ENCODE measurements around the gene ANGPTL4. TPM values are rescaled to one million over a fixed set of nuclear protein-coding genes. Genes with fewer than 3 reads are reported as not detected.
A peak's percentile ranks its signal among the peaks of the same experiment; 100 is the strongest.

Gene ANGPTL4
- total and polyA plus RNA-seq, 2 of the 13 experiments (the other 11 are each of a cell fraction or from before 2014, with no cell fraction given) = 0.80 to 21.7 TPM

- TF ChIP-seq ZFP91 (CRISPR knock-in tag; IDR thresholded peaks at IDR 0.05; ENCODE audit: borderline replicate concordance) (peak; percentile 87), ZNF296 (CRISPR knock-in tag; conservative IDR thresholded peaks at IDR 0.05) (no peak), JUNB (CRISPR knock-in tag; IDR thresholded peaks at IDR 0.05; ENCODE audit: borderline replicate concordance) (no peak), SIN3A (IDR thresholded peaks at IDR 0.05; ENCODE audit: borderline replicate concordance, low read depth, low read length) (no peak; the same call in 1 of the 2 replicates), POGZ (CRISPR knock-in tag; IDR thresholded peaks at IDR 0.05) (peak; percentile 90), RFXAP (CRISPR knock-in tag; IDR thresholded peaks at IDR 0.05; ENCODE audit: borderline replicate concordance) (peak; percentile 68; the same call in 1 of the 2 replicates), HNRNPLL (IDR thresholded peaks at IDR 0.05; ENCODE audit: low read depth, low read length, poor library complexity, severe bottlenecking) (peak; percentile 55), ZNF12 (CRISPR knock-in tag; IDR thresholded peaks at IDR 0.05) (no peak), YEATS4 (CRISPR knock-in tag; IDR thresholded peaks at IDR 0.05; ENCODE audit: borderline replicate concordance) (peak; percentile 89), SALL1 (CRISPR knock-in tag; IDR thresholded peaks at IDR 0.05) (peak; percentile 76; the same call in 1 of the 2 replicates), ZNF329 (CRISPR knock-in tag; IDR thresholded peaks at IDR 0.05; ENCODE audit: low read depth) (0 out of 2 replicates have a peak, but pooled peaks have one; percentile 28), CAMTA2 (CRISPR knock-in tag; IDR thresholded peaks at IDR 0.05; ENCODE audit: borderline replicate concordance) (0 out of 2 replicates have a peak, but pooled peaks have one; percentile 55), ZNF510 (CRISPR knock-in tag; IDR thresholded peaks at IDR 0.05; ENCODE audit: low read depth) (peak; percentile 38; the same call in 1 of the 2 replicates), EHMT2 (IDR thresholded peaks at IDR 0.05; ENCODE audit: borderline replicate concordance, low read depth, low read length) (no peak), ETV5 (CRISPR knock-in tag; IDR thresholded peaks at IDR 0.05; ENCODE audit: borderline replicate concordance) (peak; percentile 30; the same call in 1 of the 2 replicates), CENPBD1 (CRISPR knock-in tag; IDR thresholded peaks at IDR 0.05; ENCODE audit: borderline replicate concordance, low read depth) (no peak; the same call in 1 of the 2 replicates), MNT (IDR thresholded peaks at IDR 0.05) (peak; percentile 47; the same call in 1 of the 2 replicates), ZSCAN31 (CRISPR knock-in tag; IDR thresholded peaks at IDR 0.05; ENCODE audit: low read depth) (peak; percentile 88), KDM4B (CRISPR knock-in tag; IDR thresholded peaks at IDR 0.05) (no peak; the same call in 1 of the 2 replicates), ZNF549 (CRISPR knock-in tag; IDR thresholded peaks at IDR 0.05) (no peak), ZBTB21 (CRISPR knock-in tag; IDR thresholded peaks at IDR 0.05) (peak; percentile 51)
- TF ChIP-seq, protein P1, sequence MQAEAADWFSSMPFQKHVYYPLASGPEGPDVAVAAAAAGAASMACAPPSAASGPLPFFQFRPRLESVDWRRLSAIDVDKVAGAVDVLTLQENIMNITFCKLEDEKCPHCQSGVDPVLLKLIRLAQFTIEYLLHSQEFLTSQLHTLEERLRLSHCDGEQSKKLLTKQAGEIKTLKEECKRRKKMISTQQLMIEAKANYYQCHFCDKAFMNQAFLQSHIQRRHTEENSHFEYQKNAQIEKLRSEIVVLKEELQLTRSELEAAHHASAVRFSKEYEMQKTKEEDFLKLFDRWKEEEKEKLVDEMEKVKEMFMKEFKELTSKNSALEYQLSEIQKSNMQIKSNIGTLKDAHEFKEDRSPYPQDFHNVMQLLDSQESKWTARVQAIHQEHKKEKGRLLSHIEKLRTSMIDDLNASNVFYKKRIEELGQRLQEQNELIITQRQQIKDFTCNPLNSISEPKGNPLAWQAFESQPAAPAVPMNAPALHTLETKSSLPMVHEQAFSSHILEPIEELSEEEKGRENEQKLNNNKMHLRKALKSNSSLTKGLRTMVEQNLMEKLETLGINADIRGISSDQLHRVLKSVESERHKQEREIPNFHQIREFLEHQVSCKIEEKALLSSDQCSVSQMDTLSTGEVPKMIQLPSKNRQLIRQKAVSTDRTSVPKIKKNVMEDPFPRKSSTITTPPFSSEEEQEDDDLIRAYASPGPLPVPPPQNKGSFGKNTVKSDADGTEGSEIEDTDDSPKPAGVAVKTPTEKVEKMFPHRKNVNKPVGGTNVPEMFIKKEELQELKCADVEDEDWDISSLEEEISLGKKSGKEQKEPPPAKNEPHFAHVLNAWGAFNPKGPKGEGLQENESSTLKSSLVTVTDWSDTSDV (CRISPR knock-in tag; IDR thresholded peaks at IDR 0.05) = 0 out of 2 replicates have a peak, but pooled peaks have one; percentile 26
These were observed 42.6 kb upstream of the ANGPTL4 start, which contains the start of the genes NDUFA7 and RPS28 (continued) for GRCh38 chr19:8321067-8321985.
